A549 (cell line): ENCODE data around the gene TBX6. TPM values are rescaled to one million over a fixed set of nuclear protein-coding genes. Genes with fewer than 3 reads are reported as not detected.
A peak's percentile ranks its signal among the peaks of the same experiment; 100 is the strongest.

Source experiments
- ATAC-seq, 2 experiments: fragments of 200-7000 bp in 1 of 2; fragments of >200 bp in 1 of 2; cut with Nextera tagmentation in 1 of 2; cut with Tn5 transposase in 1 of 2; 3 replicates each; pipeline versions ENCODE4 v1.8.0 to v1.9.1; 2018 to 2020; ENCODE audit warnings: mild to moderate bottlenecking in 1 of 2, moderate library complexity in 1 of 2
- CTCF ChIA-PET: fragments of 300-600 bp; sonication (Branson Sonifier 250); formaldehyde crosslinking; extraction: SDS; loops from one replicate; lab custom pipeline; 2021; ENCODE audit warnings: antibody characterized with exemption, inconsistent platforms; lab: Yijun Ruan, JAX
- POLR2A ChIA-PET: fragments of 350-600 bp; formaldehyde crosslinking; extraction: SDS; loops from one replicate; lab custom pipeline; 2021; ENCODE audit warnings: antibody characterized with exemption, inconsistent platforms; lab: Yijun Ruan, JAX
- DNase-seq, 2 experiments: peaks; one replicate each; pipeline versions ENCODE4 v3.0.0 to v3.0.0-alpha.2; 2011 to 2016; ENCODE audit warnings: low read depth in 1 of 2, low spot score in 1 of 2
- FAIRE-seq: peaks from 2 replicates; lab custom pipeline; 2011; peaks lifted over from hg19 to GRCh38; lab: Jason Lieb, UNC
- H3K27ac ChIP-seq, 2 experiments: fragments of >200 bp; sonication (Bioruptor Twin); formaldehyde crosslinking; 3 replicates each; pipeline ENCODE4 v1.5.1; 2016 to 2017
- H3K4me1 ChIP-seq: fragments of >200 bp; sonication (Bioruptor Twin); formaldehyde crosslinking; 3 replicates; pipeline ENCODE4 v1.6.1; 2016
- H3K4me2 ChIP-seq: fragments of >200 bp; sonication (Bioruptor Twin); formaldehyde crosslinking; 3 replicates; pipeline ENCODE4 v1.6.1; 2016
- H3K4me3 ChIP-seq: fragments of >200 bp; sonication (Bioruptor Twin); formaldehyde crosslinking; 3 replicates; pipeline ENCODE4 v1.5.1; 2016
- H3K9me3 ChIP-seq: fragments of >200 bp; sonication (Bioruptor Twin); formaldehyde crosslinking; 3 replicates; pipeline ENCODE4 v1.6.1; 2016
- CBX2 ChIP-seq: fragments of 200-600 bp; sonication (generic); IDR thresholded peaks from 2 replicates; pipeline ENCODE4 v1.6.1; 2016; ENCODE audit warnings: low read depth, mild to moderate bottlenecking, borderline replicate concordance
- CBX8 ChIP-seq: fragments of 200-600 bp; sonication (generic); IDR thresholded peaks from 2 replicates; pipeline ENCODE4 v1.6.1; 2016
- CHD4 ChIP-seq: fragments of 200-600 bp; sonication (generic); IDR thresholded peaks from 2 replicates; pipeline ENCODE4 v1.6.1; 2016; ENCODE audit warnings: antibody characterized with exemption, mild to moderate bottlenecking, borderline replicate concordance
- EHF ChIP-seq: fragments of 250-450 bp; sonication (Bioruptor Pico); IDR thresholded peaks from 2 replicates; pipeline ENCODE4 v1.5.0; 2020; ENCODE audit warnings: mild to moderate bottlenecking
- EP300 ChIP-seq, 2 experiments: fragments of >200 bp; sonication (Bioruptor Twin); formaldehyde crosslinking; IDR thresholded peaks; 2 replicates in 1 of 2; 3 replicates in 1 of 2; pipeline ENCODE4 v1.6.1; 2016 to 2017
- KDM5A ChIP-seq: fragments of 200-600 bp; sonication (generic); IDR thresholded peaks from 2 replicates; pipeline ENCODE4 v1.6.1; 2016; ENCODE audit warnings: antibody characterized with exemption, mild to moderate bottlenecking
- MYC ChIP-seq: IDR thresholded peaks from 2 replicates; pipeline ENCODE4 v1.6.1; 2012; ENCODE audit warnings: mild to moderate bottlenecking, inconsistent platforms, low read length, improper control_type of control experiment, borderline replicate concordance
- NPAS2 ChIP-seq: fragments of 250-450 bp; sonication (Bioruptor Pico); IDR thresholded peaks from 2 replicates; pipeline ENCODE4 v1.8.0; 2022; ENCODE audit warnings: mild to moderate bottlenecking, moderate library complexity, borderline replicate concordance
- NR3C1 ChIP-seq: fragments of >200 bp; sonication (Bioruptor Twin); formaldehyde crosslinking; IDR thresholded peaks from 3 replicates; pipeline ENCODE4 v1.6.1; 2017
- RARB ChIP-seq: fragments of 250-450 bp; sonication (Bioruptor Pico); IDR thresholded peaks from 2 replicates; pipeline ENCODE4 v1.8.0; 2021; ENCODE audit warnings: mild to moderate bottlenecking, moderate library complexity
- RCOR1 ChIP-seq: fragments of 150-350 bp; IDR thresholded peaks from 2 replicates; pipeline ENCODE4 v1.6.1; 2014; ENCODE audit warnings: antibody characterized with exemption, low read length, low read depth
- RFX5 ChIP-seq: fragments of 450-650 bp; IDR thresholded peaks from 2 replicates; pipeline ENCODE4 v1.7.1; 2014; ENCODE audit warnings: antibody characterized with exemption, mild to moderate bottlenecking, moderate library complexity
- TP53 ChIP-seq: fragments of 250-450 bp; sonication (Bioruptor Pico); IDR thresholded peaks from 2 replicates; pipeline ENCODE4 v1.5.0; 2021; ENCODE audit warnings: mild to moderate bottlenecking, moderate library complexity
- ZC3H11A ChIP-seq: fragments of 450-650 bp; IDR thresholded peaks from 2 replicates; pipeline ENCODE4 v1.6.1; 2014; ENCODE audit warnings: antibody characterized with exemption, mild to moderate bottlenecking
- ZNF302 ChIP-seq: fragments of 250-450 bp; sonication (Bioruptor Pico); IDR thresholded peaks from 2 replicates; pipeline ENCODE4 v1.9.0; 2021; ENCODE audit warnings: inconsistent platforms, mild to moderate bottlenecking, moderate library complexity
- ZSCAN20 ChIP-seq: fragments of 250-450 bp; sonication (Bioruptor Pico); IDR thresholded peaks from 2 replicates; pipeline ENCODE4 v1.8.0; 2022; ENCODE audit warnings: mild to moderate bottlenecking, moderate library complexity
- WGBS: methylation state at CpG from one replicate; pipeline ENCODE4 v1.1.6; 2017; ENCODE audit errors: missing lambda C conversion rate; 5-methylcytosine and 5-hydroxymethylcytosine counted together
- polyA plus RNA-seq, 4 experiments: library from polyadenylated mRNA; depleted of rRNA in 3 of 4; stranded (reverse); fragments of >200 nt; fragmentation: RNase III in 1 of 4; extraction: RNeasy Plus Mini Kit Qiagen cat#74134 plus additional on column Dnase treatment in 1 of 4; gene quantifications; 2 replicates in 3 of 4; 3 replicates in 1 of 4; pipeline ENCODE4 v1.2.3, GENCODE V29; 2011 to 2017
- TF ChIP-seq, protein P1 (sequence below): fragments of 150-350 bp; IDR thresholded peaks from 2 replicates; pipeline ENCODE4 v1.6.1; 2014; ENCODE audit warnings: low read depth, mild to moderate bottlenecking, low read length
- TF ChIP-seq, protein P2 (sequence below): fragments of 250-450 bp; sonication (Bioruptor Pico); IDR thresholded peaks from 2 replicates; pipeline ENCODE4 v1.5.0; 2020; ENCODE audit warnings: low read depth, mild to moderate bottlenecking, moderate library complexity
- TF ChIP-seq, protein P3 (sequence below): fragments of >200 bp; sonication (Bioruptor Twin); formaldehyde crosslinking; IDR thresholded peaks from 3 replicates; pipeline ENCODE4 v1.6.1; 2016
- TF ChIP-seq, protein P4 (sequence below): fragments of 200-600 bp; sonication (generic); IDR thresholded peaks from 2 replicates; pipeline ENCODE4 v1.6.1; 2016; ENCODE audit warnings: antibody characterized with exemption, mild to moderate bottlenecking, moderate library complexity

TBX6 gene
- polyA plus RNA-seq, 2 of the 4 experiments (the other 2 are of a cell fraction): 0.14 to 0.63 TPM

DNA sequence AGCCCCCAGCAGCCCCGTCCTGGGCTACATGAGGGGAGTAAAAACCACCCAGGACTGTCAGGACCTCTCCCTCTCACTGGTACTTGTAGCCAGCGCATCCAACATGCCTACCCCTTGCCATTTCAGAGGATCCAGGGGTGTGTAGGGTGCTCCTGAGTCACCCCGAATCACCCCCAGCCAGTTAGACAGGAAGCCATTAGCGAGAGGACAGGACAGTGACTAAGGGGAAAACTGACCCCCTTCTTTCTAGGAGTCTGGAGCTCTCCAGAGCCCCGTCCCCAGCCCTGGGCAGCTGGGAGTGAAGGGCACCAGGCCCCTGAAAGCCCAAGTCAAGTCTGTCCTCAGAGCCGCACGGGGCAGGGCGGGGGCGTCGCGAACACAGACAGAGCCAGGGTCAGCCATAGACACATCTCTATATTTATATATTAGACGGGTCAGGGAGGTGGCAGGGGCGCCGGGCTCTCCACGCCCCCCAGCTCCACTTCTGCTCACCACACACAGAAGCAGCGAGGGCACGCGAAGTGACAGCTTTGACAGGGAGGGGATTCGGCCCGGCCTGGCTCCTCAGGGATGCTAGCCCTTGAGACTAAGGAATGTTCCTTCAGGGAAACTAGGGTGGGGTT, 22.1 kb upstream of the TBX6 start:
- FAIRE-seq (no peak), DNase-seq (no peak), ATAC-seq (peak; percentile 7 to 25; a peak in 3 of 6 replicates)
- POLR2A ChIA-PET: interaction anchor here (0.6 kb wide), 1 partner anchor 10 kb away, joined by 3 read pairs; no protein-coding TSS in a partner anchor
- H3K4me2 ChIP-seq: peak overlapping the region; percentile 31; the same call in 2 of the 3 replicates
- WGBS: 86% methylated on average over 20 of the region's 20 CpGs
- peaks cover 19% of the 10 kb centered on the region for H3K4me1 ChIP-seq
- peak overlapping the region in 1 of 2 experiments; percentile 72; a peak in 3 of 6 replicates for H3K27ac ChIP-seq
- TF ChIP-seq, protein P1, sequence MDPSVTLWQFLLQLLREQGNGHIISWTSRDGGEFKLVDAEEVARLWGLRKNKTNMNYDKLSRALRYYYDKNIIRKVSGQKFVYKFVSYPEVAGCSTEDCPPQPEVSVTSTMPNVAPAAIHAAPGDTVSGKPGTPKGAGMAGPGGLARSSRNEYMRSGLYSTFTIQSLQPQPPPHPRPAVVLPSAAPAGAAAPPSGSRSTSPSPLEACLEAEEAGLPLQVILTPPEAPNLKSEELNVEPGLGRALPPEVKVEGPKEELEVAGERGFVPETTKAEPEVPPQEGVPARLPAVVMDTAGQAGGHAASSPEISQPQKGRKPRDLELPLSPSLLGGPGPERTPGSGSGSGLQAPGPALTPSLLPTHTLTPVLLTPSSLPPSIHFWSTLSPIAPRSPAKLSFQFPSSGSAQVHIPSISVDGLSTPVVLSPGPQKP: no peak
- TF ChIP-seq NR3C1 (no peak), ZC3H11A (no peak), EP300 (IDR thresholded peaks at IDR 0.05) (no peak), NPAS2 (CRISPR knock-in tag) (no peak), CHD4 (no peak), TP53 (no peak), CBX2 (no peak), RCOR1 (no peak), RFX5 (no peak), MYC (no peak), CBX8 (no peak), ZNF302 (CRISPR knock-in tag) (no peak), EHF (CRISPR knock-in tag) (no peak), ZSCAN20 (CRISPR knock-in tag) (no peak), KDM5A (no peak), RARB (CRISPR knock-in tag) (no peak)
- TF ChIP-seq, protein P2, sequence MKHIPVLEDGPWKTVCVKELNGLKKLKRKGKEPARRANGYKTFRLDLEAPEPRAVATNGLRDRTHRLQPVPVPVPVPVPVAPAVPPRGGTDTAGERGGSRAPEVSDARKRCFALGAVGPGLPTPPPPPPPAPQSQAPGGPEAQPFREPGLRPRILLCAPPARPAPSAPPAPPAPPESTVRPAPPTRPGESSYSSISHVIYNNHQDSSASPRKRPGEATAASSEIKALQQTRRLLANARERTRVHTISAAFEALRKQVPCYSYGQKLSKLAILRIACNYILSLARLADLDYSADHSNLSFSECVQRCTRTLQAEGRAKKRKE (CRISPR knock-in tag): no peak
- TF ChIP-seq, protein P3, sequence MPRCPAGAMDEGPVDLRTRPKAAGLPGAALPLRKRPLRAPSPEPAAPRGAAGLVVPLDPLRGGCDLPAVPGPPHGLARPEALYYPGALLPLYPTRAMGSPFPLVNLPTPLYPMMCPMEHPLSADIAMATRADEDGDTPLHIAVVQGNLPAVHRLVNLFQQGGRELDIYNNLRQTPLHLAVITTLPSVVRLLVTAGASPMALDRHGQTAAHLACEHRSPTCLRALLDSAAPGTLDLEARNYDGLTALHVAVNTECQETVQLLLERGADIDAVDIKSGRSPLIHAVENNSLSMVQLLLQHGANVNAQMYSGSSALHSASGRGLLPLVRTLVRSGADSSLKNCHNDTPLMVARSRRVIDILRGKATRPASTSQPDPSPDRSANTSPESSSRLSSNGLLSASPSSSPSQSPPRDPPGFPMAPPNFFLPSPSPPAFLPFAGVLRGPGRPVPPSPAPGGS: no peak
- TF ChIP-seq, protein P4, sequence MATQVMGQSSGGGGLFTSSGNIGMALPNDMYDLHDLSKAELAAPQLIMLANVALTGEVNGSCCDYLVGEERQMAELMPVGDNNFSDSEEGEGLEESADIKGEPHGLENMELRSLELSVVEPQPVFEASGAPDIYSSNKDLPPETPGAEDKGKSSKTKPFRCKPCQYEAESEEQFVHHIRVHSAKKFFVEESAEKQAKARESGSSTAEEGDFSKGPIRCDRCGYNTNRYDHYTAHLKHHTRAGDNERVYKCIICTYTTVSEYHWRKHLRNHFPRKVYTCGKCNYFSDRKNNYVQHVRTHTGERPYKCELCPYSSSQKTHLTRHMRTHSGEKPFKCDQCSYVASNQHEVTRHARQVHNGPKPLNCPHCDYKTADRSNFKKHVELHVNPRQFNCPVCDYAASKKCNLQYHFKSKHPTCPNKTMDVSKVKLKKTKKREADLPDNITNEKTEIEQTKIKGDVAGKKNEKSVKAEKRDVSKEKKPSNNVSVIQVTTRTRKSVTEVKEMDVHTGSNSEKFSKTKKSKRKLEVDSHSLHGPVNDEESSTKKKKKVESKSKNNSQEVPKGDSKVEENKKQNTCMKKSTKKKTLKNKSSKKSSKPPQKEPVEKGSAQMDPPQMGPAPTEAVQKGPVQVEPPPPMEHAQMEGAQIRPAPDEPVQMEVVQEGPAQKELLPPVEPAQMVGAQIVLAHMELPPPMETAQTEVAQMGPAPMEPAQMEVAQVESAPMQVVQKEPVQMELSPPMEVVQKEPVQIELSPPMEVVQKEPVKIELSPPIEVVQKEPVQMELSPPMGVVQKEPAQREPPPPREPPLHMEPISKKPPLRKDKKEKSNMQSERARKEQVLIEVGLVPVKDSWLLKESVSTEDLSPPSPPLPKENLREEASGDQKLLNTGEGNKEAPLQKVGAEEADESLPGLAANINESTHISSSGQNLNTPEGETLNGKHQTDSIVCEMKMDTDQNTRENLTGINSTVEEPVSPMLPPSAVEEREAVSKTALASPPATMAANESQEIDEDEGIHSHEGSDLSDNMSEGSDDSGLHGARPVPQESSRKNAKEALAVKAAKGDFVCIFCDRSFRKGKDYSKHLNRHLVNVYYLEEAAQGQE: no peak
- H3K4me3 ChIP-seq: no peak overlapping the region
- CTCF ChIA-PET: interaction anchor here (0.6 to 13.1 kb wide), 14 partner anchors 10 to 413 kb away, joined by 3 to 153 read pairs (median 6); partner anchors contain the start of genes DCTPP1, MAPK3, TBX6 and YPEL3
- H3K9me3 ChIP-seq: no peaks in the 10 kb centered on the region
